GM18498 (cell line): Measurements from ENCODE around the gene FAF2.

ENCODE experiments used
- ATAC-seq: cut with Tn5 transposase; IDR thresholded peaks from one replicate; pipeline ENCODE4 v1.9.1; 2021; ENCODE audit warnings: mild to moderate bottlenecking, moderate library complexity; ENCODE audit not compliant: unreplicated experiment

Gene FAF2

DNA sequence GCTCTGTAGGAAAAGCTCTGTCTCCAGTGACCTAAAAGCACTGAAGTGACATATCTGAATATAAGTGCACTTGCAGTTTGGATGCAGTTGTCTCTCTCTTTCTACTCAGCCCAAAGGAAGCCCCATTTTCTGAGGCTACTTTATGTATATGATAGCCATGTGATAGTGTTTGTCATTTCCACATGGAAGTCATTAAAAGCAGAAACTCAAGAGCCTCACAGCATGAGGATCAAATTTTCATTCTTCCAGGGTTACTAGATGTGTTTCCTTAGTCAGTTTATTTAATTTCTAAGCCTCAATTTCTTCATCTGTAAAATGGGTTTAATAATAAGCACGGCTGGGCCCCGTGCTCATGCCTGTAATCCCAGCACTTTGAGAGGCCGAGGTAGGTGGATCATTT is 52.3 kb downstream of the FAF2 start:
- ATAC-seq = no peak

DNA sequence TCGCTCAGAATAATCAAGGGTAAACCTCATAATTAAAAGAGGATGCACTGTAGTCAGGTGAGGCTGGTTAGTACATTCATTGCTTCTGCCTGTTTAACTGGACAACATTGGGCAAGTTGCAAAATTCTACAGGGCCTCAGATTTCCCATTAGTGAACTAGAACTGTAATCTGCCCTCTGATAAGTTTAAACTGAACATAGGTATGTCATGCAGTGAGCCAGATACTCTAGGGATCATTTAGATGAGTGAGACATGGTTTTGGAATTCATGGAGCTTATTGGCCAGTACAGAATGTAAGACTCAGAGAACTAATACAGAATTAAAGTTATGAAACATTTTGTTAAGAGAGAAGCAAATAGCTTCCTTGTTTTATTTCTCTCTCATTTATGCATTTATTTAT is 53.1 kb downstream of the FAF2 start:
- ATAC-seq = no peak

DNA sequence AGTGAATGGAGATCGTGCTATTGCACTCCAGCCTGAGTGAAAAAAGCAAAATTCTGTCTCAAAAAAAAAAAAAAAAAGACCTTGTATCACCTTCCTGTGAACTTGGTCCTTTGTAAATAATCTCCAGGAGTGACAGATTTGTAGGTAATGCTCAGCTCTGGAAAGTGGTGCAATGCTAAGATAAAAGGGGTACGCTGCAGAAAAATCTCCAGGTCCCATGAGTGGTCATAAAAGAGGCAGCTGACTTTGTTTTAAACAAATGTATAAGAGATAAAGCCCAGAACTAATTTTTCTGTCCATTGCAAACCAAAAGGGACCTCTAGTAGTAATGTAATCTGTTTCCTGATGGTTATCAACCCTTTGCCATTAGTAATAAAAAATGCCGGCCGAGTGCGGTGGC is 55.3 kb downstream of the FAF2 start:
- ATAC-seq = no peak

DNA sequence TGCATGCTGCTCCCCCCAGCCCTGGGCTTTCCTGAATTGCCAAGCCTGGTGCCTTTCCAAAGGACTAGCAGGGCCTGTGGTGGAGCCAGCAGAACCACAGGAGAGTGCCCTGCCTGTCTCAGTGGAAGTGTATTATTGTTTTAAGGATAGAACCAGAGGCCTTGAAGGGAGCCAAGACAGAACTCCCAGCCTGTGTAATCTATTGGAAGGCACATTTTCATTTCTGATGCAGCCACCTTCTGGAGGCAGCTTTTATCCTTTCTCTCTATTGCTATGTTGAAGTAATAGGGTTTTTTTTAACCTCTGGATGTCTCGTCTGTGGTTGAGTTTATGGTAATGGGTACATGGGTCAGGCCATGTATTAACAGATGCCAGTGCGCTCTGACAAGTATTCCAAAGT is 59.7 kb downstream of the FAF2 start:
- ATAC-seq = no peak

DNA sequence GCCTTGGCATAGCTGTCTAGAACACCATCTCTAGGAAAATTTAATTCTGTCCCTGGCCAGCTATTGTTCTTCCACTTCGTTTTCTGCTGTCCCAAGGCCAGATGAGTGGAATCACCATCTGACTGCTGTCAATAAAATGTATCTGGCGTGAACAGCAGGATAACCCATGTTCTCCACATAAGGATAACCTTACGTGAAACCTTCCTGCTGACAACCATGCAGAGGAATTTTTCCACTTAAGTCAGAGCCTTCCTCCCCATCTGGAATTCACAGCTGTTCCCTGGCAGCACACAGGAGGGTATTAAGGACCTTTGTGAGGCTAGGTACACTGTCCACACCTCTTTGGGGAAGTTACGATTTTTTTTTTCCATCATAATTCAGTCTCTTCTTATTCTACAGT is 60.4 kb downstream of the FAF2 start:
- no peak for ATAC-seq

DNA sequence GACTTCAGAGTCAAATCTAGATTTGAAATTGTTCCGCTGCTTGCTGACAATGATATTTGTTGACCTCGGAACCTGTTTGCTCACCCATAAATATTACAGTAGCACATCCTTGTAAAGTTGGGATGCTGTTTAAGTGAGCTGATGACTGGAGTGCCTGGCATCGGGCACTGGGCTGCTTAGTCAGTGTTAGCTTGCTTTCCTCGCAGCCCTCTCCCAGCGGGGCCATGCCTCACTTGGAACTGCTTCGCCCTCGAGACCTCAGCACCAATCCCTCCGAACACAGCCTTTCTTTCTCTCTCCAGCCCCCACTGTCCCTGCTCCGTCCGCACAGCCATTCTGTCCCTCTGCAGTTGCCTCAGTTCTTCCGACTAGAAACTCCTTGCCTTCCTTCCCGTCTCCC is 65.6 kb downstream of the FAF2 start:
- no peak for ATAC-seq

DNA sequence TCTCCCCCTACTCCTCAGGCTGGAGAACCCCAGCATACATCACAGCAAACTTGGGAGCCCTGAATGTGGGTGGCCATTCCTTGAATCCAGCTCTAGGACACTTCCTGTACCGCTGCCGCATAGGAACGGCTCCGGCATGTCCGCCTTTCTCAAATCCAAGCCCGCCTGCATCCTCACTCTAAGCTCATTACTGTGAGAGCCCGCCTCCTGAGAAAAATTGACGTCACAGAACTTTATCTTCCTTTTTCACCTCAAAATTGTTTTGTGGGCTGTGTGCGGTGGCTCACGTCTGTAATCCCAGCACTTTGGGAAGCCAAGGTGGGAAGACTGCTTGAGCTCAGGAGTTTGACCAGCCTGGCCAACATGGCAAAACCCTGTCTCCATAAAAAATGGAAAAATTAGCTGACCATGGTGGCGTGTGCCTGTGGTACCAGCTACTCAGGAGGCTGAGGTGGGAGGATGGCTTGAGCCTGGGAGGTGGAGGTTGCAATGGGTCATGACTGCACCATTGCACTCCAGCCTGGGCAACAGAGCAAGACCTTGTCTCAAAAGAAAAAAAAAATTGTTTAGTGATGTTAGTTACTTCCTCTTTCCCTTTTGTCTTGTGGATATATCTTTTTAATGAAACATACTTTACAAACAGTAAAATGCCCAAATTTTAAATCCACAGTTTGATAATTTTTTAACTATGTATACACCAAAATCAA is 66.2 kb downstream of the FAF2 start:
- no peak for ATAC-seq

DNA sequence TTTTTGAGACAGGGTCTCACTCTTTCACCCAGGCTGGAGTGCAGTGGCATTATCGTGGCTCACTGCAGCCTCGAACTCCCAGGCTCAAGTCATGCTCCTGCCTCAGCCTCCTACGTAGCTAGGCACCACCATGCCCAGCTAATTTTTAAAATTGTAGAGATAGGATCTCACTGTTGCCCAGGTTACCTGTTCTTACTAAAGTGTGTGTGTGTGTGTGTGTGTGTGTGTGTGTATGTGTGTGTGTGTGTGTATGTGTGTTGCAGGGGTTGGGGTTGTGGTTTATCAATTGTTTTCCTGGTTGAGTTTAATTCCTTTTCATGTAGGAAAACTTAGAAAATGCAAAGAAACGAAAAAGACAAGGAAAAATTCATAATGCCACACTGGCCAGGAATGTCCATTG is 67.2 kb downstream of the FAF2 start:
- no peak for ATAC-seq

DNA sequence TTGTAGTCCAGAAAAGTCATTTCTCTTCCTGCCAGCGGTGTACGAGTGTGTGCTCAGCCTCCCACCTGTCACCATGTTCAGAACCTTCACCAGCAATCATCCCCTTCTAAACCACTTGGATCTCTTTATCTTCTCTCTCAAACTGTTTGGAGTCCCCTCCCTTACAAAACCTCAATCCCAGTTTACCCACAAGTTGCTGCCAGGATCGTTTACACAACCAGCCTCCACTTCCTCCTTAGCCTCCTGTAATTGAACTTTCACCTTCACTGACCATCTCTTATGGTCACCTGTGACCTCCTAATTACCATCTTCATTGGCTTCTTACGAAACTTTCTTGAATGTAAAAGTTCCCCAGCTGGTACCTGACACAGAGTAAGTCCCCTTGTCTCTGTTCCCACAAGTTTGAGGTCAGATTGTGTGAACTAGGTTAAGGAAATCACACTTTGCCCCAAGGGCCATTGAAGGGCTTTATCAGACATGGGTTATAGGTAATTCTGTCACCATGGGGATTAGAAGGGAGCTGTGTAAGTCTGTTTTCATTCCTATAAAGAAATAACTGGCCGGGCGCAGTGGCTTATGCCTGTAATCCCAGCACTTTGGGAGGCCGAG is 69.0 kb downstream of the FAF2 start:
- no peak for ATAC-seq

DNA sequence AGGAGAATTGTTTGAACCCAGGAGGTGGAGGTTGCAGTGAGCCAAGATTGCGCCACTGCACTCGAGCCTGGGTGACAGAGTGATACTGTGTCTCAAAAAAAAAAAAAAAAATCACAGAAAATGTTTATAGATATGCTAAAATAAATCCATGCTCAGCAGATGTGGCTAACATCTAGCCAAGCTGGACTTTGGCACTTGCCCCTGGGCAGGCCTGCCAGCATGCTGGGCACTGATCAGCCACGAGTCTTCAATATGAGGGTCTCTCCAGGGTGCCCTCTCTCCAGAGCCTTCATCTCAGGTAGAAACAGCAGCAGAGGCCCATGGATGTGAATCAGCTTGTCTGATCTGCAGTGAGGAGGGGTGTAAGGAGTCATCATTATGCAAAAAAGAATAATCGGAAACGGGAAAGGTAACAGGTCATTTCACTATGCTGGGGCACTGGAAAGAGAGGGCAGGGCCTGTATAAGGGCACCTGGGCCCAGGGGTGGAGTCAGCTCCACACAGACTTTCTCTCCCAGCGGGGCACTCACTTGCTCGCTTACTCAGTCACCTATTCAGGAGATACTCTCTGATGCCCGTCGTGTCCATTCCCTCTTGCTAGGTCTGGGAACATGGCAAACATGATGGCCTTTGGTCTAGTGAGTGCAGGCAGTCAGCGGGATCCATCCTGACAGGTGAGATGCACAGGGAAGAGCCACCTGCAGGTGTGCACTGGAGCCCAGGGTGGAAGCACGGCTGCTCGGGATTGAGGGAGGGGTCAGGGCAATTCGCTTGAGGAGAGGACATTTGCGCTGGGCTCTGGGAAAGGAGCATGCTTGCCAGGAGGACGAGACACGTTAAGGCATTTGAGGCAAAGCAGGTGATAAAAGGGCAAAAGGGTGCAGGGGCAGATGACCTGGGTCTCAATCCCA is 71.9 kb downstream of the FAF2 start:
- ATAC-seq = no peak

DNA sequence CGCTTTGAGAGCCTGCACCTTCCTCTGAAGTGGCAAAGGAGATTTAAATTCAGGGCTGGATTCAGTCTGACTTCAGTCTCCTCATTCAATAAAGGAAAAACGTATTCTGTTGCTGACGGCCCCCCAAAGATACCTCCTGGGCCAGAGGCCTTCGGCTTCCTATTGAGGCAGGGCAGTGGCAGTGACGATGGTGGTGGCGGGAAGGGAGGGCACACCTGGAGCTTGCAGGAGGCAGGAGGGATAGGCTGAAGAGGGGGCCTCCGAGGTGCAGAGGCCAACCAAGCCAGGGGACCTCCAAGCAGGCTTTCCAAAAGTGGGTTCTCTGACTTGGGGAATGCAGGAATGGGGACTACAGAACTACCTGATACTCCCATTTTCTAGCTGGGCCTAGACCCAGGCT is 73.1 kb downstream of the FAF2 start:
- no peak for ATAC-seq

DNA sequence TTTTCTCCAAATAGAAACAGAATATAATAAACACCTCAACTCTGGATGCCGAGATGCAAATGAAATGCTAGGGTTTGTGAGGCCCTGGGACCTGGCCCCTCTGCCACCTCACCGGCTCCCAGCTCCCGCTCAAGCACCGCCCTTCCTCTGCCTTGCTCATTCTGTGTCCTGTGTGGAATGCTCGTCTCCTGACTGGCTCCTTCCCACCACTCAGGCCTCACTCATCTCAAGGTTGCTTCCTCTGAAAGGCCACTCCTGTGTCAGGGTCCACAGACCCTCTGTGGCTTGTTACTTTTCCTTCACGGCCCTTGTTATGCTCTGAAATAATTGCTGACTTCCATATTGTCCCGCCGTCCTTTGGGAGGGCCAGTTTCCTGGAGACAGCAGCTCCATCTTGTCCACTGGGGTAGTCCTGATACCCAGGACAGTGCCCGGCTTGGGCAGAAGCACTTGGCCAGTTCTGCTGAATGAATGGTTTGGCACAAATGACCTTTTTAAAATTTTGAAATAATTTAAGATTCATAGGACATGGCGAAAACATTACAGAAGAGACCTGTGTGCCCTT is 73.6 kb downstream of the FAF2 start:
- ATAC-seq = no peak

DNA sequence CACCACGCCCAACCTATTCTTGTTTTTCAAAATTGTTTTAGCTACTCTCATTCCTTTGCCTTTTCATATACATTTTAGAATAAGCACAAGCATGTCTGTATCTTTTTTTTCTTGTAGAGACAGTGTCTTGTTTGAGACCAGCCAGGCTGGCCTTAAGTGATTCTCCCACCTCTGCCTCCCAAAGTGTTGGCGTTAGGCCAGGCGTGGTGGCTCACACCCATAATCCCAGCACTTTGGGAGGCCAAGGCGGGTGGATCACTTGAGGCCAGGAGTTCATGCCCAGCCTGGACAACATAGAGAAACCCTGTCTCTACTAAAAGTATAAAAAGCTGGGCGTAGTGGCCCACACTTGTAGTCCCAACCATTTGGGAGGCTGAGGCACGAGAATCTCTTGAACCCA is 76.0 kb downstream of the FAF2 start:
- no peak for ATAC-seq

DNA sequence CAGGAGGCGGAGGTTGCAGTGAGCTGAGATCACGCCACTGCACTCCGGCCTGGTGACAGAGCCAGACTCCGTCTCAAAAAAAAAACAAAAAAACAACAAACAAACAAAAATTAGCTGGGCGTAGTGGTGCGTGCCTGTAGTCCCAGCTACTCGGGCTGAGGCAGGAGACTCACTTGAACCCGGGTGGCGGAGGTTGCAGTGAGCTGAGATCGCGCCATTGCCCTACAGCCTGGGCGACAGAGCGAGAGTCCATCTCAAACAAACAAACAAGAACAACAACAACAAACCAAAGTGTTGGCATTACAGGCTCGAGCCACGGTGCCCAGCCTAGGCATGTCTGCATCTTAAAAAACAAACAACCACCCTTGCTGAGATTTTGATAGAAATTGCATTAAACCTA is 76.8 kb downstream of the FAF2 start:
- ATAC-seq = no peak

DNA sequence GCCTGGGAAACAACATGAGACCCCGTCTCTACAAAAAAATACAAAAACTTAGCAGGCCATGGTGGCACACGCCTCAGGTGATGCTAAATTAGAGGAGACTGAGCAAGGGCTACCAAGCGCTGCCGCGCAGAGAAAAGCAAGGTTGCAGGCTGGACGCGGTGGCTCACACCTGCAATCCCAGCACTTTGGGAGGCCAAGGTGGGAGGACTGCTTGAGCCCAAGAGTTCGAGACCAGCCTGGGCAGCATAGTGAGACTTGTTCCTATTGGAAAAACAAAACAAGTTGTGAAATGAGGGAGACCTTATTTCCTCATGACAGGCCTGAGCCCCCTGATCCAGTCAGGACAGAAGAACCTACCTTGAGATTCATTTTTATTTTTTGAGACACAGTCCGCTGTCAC is 77.5 kb downstream of the FAF2 start:
- ATAC-seq = no peak

DNA sequence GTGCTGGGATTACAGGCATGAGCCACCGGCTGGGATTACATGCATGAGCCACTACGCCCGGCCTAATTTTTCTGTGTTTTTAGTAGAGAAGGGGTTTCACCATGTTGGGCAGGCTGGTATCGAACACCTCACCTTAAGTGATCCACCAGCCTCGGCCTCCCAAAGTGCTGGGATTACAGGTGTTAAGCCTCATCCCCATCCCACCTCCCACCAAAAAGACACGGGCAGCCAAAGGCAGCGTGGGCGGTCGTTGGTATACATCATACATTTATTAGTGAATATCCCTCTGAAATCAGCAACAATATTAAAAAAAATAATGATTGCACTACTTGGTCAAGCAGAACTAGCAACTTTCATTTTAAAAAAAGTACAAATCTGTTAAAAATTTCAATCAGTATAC is 78.3 kb downstream of the FAF2 start:
- ATAC-seq = no peak

DNA sequence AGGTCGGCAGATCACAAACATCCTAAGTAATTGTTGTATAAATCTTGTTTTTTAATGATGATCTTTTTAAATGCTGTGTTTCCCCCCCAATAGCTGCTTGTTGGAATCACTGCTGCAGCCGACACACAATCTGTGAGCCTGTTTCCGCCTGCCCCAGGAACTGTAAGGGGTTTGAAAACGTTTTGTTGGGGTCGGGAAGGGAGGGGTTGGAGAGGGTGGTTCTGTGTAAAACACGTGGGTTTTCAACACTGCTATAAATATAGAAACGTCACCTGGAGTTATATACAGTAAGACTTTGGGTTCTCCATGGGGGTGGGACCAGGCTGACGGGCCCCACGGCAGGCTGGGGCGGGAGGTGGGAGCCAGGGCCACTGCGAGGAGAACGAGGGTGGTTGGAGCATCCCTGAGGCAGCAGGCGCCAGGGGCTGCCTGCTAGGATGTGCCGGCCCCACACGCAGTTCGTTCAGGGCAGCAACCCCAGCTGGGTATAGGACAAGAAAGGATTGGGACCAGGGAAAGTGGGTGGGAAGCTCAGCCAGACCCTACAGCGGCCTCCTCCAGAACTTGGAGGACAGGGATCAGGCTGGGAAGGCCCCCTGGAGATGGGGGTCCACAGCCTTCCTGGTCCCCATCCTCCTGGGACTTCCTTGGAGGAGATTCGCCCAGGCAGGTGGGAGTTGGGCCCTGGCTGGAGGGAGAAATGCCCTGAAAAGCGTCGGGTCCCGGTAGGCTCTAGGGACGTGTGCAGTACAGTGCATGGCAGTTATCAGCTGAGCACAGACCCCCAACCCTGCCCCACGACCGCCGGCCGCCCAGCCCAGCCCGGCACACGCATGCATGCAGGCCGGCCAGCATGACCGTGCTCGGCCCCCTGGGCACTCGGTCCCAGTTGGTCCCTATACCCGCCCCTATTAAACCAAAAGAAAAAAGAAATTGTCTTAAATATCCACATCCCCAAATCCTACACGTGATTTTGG is 79.3 kb downstream of the FAF2 start:
- no peak for ATAC-seq

DNA sequence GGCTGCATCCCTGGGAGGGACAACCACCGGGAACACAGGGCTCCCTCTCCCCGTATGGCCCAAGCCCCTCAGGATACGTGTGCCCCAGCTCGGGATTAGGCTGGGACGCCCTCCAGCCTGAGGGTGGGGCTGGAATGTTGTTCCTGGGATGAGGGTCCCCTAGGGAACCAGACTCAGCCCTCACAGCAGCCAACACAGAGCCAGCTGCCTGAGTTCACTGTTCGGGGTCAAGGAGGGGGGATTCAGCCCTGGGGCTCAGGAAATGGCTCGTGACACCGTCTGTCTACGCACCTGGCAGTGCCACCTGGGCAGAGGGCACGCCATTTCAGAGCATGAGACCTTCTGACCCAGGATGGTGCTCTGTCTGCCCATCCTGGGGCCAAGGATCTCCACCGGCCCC is 80.1 kb downstream of the FAF2 start:
- ATAC-seq = no peak

DNA sequence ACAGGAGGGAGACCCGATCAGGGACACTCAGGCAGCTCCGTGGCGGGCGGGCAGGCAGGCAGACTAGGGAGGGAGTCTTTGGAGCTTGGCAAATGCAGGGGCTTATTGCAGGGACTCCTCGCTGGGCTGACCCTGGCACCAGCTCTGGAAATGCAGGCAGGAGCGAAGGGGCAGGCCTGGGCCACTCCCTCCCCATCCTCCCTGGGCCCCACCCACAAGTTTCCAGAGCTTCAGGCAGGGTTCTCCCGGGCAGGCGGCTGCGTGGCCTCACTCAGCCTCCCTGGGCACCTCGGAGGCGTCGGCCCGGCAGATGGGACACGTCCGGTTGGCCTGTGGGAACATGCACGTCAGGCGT is 80.6 kb downstream of the FAF2 start:
- no peak for ATAC-seq

DNA sequence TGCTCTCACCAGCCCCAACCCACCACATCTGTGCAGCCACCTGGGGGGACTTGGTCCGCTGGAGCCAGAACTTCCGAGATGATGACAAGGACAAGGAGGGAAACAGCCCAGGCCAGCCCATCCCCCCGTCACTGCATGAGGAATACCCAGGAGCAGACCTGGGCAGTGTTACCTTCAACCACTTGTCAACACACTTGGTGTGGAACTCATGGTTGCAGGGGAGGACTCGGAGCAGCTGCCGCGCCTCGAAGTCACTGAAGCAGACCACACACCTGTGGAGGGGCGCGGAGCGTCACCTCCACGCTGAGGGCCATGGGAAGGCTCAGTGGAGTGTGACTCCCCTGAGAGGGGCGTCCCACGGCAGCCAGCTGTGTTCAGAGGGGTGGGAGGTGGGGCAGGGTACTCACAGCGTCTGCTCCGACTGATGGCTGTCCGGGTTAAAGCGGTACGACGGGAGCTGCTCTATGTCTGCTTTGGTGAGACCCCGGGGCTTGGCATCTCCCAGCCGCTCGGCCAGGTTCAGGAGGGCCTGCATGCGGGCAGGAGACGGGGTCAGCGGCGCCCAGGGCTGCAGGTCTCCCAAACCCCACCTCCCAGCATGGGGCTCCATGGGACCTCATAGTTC is 81.0 kb downstream of the FAF2 start:
- no peak for ATAC-seq
